HepG2 (cell line): Measurements from ENCODE around the gene IRAK3. TPM values are rescaled to one million over a fixed set of nuclear protein-coding genes. Genes with fewer than 3 reads are reported as not detected.

Source experiments
- CBX2 ChIP-seq, 2 experiments: fragments of 200-600 bp in 1 of 2; sonication (generic); formaldehyde crosslinking in 1 of 2; IDR thresholded peaks; 2 replicates each; pipeline versions ENCODE4 v1.7.0 to v1.8.1; 2018 to 2022; ENCODE audit warnings: low read depth in 2 of 2, low read length in 1 of 2, mild to moderate bottlenecking in 1 of 2, missing genetic modification reagents in 1 of 2
- CBX5 ChIP-seq: sonication (generic); formaldehyde crosslinking; IDR thresholded peaks from 2 replicates; pipeline ENCODE4 v1.4.0; 2020; ENCODE audit warnings: missing genetic modification reagents, borderline replicate concordance
- HNRNPLL ChIP-seq: fragments of 200-400 bp; formaldehyde crosslinking; IDR thresholded peaks from 2 replicates; pipeline ENCODE4 v1.6.1; 2017; ENCODE audit warnings: mild to moderate bottlenecking, low read depth, low read length; ENCODE audit not compliant: poor library complexity, severe bottlenecking
- KDM4B ChIP-seq: sonication (generic); formaldehyde crosslinking; IDR thresholded peaks from 2 replicates; pipeline ENCODE4 v1.4.0; 2020; ENCODE audit warnings: missing genetic modification reagents
- MIER3 ChIP-seq: IDR thresholded peaks from 2 replicates; pipeline ENCODE4 v1.6.1; 2016; ENCODE audit warnings: missing compliant biosample characterization, borderline replicate concordance
- PHB2 ChIP-seq: fragments of 450-650 bp; IDR thresholded peaks from 2 replicates; pipeline ENCODE4 v1.6.1; 2018; ENCODE audit not compliant: partially characterized antibody
- SP5 ChIP-seq: IDR thresholded peaks from 2 replicates; pipeline ENCODE4 v1.6.1; 2016; ENCODE audit warnings: low read depth, borderline replicate concordance
- TAF15 ChIP-seq: fragments of 200-400 bp; formaldehyde crosslinking; IDR thresholded peaks from one replicate; pipeline ENCODE4 v1.6.1; 2018; ENCODE audit warnings: mild to moderate bottlenecking, low read depth, low read length; ENCODE audit not compliant: poor library complexity, severe bottlenecking
- ZFP90 ChIP-seq: sonication (generic); formaldehyde crosslinking; IDR thresholded peaks from 2 replicates; pipeline ENCODE4 v1.8.0; 2022; ENCODE audit warnings: missing genetic modification reagents, mild to moderate bottlenecking, inconsistent platforms, borderline replicate concordance
- ZFY ChIP-seq: sonication (generic); formaldehyde crosslinking; IDR thresholded peaks from 2 replicates; pipeline ENCODE4 v1.4.0; 2020; ENCODE audit warnings: missing genetic modification reagents
- ZNF3 ChIP-seq: IDR thresholded peaks from 2 replicates; pipeline ENCODE4 v1.7.0; 2017; ENCODE audit warnings: inconsistent platforms
- ZNF33B ChIP-seq: sonication (generic); formaldehyde crosslinking; IDR thresholded peaks from 2 replicates; pipeline ENCODE4 v1.5.1; 2020; ENCODE audit warnings: mild to moderate bottlenecking, missing genetic modification reagents
- ZNF446 ChIP-seq: sonication (generic); formaldehyde crosslinking; IDR thresholded peaks from 2 replicates; pipeline ENCODE4 v1.5.0; 2020; ENCODE audit warnings: mild to moderate bottlenecking, missing genetic modification reagents
- ZNF629 ChIP-seq: sonication (generic); formaldehyde crosslinking; conservative IDR thresholded peaks from 2 replicates; pipeline ENCODE4 v1.5.0; 2020; ENCODE audit warnings: missing genetic modification reagents
- ZNF746 ChIP-seq: sonication (generic); formaldehyde crosslinking; IDR thresholded peaks from 2 replicates; pipeline ENCODE4 v1.8.0; 2022; ENCODE audit warnings: mild to moderate bottlenecking, missing genetic modification reagents
- ZNF777 ChIP-seq: sonication (generic); formaldehyde crosslinking; IDR thresholded peaks from 2 replicates; pipeline ENCODE4 v1.4.0; 2020; ENCODE audit warnings: missing genetic modification reagents
- ZNF816 ChIP-seq: sonication (generic); formaldehyde crosslinking; IDR thresholded peaks from 2 replicates; pipeline ENCODE4 v1.8.0; 2022; ENCODE audit warnings: missing genetic modification reagents, mild to moderate bottlenecking, borderline replicate concordance
- ZSCAN22 ChIP-seq: sonication (generic); formaldehyde crosslinking; IDR thresholded peaks from 2 replicates; pipeline ENCODE4 v1.4.0; 2020; ENCODE audit warnings: mild to moderate bottlenecking, missing genetic modification reagents
- polyA plus RNA-seq, 8 experiments: library from polyadenylated mRNA; depleted of rRNA in 3 of 8; stranded (reverse) in 7 of 8; unstranded in 1 of 8; fragments of >200 nt; fragmentation: Illumina TruSeq in 4 of 8; extraction: Trizol in 4 of 8; gene quantifications; 2 replicates each; pipeline versions ENCODE4 v1.2.1 to v1.2.3, GENCODE V29; 2011 to 2016; ENCODE audit warnings: low read depth in 4 of 8, missing spikeins in 1 of 8, mixed read lengths in 1 of 8; ENCODE audit not compliant: insufficient read depth in 1 of 8
- total RNA-seq, 5 experiments: library from RNA; depleted of rRNA; stranded (reverse); fragments of >200 nt; fragmentation: Illumina TruSeq; extraction: Trizol; gene quantifications; 2 replicates each; pipeline ENCODE4 v1.2.3, GENCODE V29; 2016; ENCODE audit warnings: low read depth in 1 of 5
- TF ChIP-seq, protein P1 (sequence below): sonication (generic); formaldehyde crosslinking; IDR thresholded peaks from 2 replicates; pipeline ENCODE4 v1.4.0; 2020; ENCODE audit warnings: missing genetic modification reagents
- TF ChIP-seq, protein P2 (sequence below): sonication (generic); formaldehyde crosslinking; IDR thresholded peaks from 2 replicates; pipeline ENCODE4 v1.5.1; 2020; ENCODE audit warnings: missing genetic modification reagents, mild to moderate bottlenecking, borderline replicate concordance
- TF ChIP-seq, protein P3 (sequence below): sonication (generic); formaldehyde crosslinking; IDR thresholded peaks from 2 replicates; pipeline ENCODE4 v1.5.1; 2020; ENCODE audit warnings: mild to moderate bottlenecking, missing genetic modification reagents, borderline replicate concordance
- TF ChIP-seq, protein P4 (sequence below): sonication (generic); formaldehyde crosslinking; IDR thresholded peaks from 2 replicates; pipeline ENCODE4 v1.4.0; 2020; ENCODE audit warnings: mild to moderate bottlenecking, missing genetic modification reagents

The IRAK3 gene
- total and polyA plus RNA-seq, 2 of the 13 experiments (the other 11 are each of a cell fraction or from before 2014, with no cell fraction given): 0.01 TPM; not detected in 1

DNA sequence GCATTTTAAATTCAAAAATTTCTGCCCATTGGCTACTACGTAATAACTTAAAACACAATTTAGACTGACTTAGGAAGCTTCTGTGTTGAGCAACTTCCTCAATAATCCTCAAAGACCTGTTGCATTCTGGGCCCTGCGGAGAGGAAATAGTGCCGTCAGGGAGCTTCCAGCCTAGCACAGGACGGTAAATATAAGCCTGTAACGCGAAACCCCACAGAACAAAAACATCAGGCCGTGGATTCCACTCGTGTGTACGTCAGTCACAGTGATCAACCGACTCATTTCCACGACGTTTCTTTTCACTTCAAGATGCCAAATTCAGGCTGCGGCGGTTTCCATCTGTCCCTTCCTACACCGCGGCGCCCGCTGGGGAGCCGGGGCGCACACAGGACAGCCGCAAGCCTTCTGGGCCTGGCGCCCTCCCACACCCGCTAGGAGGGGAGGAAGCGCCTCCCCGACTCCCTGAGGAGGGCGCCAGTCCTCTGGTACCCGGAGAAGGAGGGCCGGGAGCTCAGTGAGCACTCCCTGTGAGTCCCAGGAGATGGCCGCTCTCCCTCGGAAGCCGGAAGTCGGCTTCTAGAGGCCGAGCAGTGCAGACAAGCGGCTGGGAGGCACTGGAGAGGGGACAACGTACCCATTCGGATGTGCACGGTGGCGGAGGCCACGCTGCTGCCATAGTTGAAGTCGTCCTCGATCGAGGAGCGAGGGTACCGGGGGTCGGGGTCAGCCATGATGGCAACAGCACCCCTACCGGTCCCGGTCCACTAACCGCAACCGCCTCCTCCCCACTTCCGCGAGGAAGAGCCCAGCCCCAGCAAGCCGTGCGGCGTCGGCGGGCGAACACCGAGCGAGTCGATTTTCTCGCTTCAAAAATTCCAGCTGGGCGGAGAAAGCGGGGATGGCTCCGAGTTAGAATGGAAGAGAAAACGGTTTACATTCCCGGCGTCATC is 19.5 kb upstream of the IRAK3 start, which contains the start of gene TMBIM4 (continued):
- TF ChIP-seq, protein P1, sequence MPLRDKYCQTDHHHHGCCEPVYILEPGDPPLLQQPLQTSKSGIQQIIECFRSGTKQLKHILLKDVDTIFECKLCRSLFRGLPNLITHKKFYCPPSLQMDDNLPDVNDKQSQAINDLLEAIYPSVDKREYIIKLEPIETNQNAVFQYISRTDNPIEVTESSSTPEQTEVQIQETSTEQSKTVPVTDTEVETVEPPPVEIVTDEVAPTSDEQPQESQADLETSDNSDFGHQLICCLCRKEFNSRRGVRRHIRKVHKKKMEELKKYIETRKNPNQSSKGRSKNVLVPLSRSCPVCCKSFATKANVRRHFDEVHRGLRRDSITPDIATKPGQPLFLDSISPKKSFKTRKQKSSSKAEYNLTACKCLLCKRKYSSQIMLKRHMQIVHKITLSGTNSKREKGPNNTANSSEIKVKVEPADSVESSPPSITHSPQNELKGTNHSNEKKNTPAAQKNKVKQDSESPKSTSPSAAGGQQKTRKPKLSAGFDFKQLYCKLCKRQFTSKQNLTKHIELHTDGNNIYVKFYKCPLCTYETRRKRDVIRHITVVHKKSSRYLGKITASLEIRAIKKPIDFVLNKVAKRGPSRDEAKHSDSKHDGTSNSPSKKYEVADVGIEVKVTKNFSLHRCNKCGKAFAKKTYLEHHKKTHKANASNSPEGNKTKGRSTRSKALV (CRISPR knock-in tag): no peak
- TF ChIP-seq, protein P2, sequence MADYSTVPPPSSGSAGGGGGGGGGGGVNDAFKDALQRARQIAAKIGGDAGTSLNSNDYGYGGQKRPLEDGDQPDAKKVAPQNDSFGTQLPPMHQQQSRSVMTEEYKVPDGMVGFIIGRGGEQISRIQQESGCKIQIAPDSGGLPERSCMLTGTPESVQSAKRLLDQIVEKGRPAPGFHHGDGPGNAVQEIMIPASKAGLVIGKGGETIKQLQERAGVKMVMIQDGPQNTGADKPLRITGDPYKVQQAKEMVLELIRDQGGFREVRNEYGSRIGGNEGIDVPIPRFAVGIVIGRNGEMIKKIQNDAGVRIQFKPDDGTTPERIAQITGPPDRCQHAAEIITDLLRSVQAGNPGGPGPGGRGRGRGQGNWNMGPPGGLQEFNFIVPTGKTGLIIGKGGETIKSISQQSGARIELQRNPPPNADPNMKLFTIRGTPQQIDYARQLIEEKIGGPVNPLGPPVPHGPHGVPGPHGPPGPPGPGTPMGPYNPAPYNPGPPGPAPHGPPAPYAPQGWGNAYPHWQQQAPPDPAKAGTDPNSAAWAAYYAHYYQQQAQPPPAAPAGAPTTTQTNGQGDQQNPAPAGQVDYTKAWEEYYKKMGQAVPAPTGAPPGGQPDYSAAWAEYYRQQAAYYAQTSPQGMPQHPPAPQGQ (CRISPR knock-in tag): no peak
- TF ChIP-seq KDM4B (CRISPR knock-in tag) (peak; percentile 36; the same call in 1 of the 2 replicates), SP5 (0 out of 2 replicates have a peak, but pooled peaks have one; percentile 23), CBX5 (peak; percentile 78; the same call in 1 of the 2 replicates), ZFY (peak; percentile 92), ZNF746 (CRISPR knock-in tag) (peak; percentile 79), ZNF629 (CRISPR knock-in tag) (peak; percentile 54), ZNF446 (CRISPR knock-in tag) (peak; percentile 52; the same call in 1 of the 2 replicates), CBX2 (IDR thresholded peaks at IDR 0.05; ENCODE audit: low read depth, low read length) (no peak), CBX2 (CRISPR knock-in tag; IDR thresholded peaks at IDR 0.05; ENCODE audit: low read depth) (0 out of 2 replicates have a peak, but pooled peaks have one; percentile 21), PHB2 (no peak), MIER3 (CRISPR knock-in tag) (0 out of 2 replicates have a peak, but pooled peaks have one; percentile 14), ZNF3 (no peak; the same call in 1 of the 2 replicates), ZFP90 (CRISPR knock-in tag) (peak; percentile 93; the same call in 1 of the 2 replicates), ZNF33B (no peak), HNRNPLL (peak; percentile 79), ZNF777 (peak; percentile 65), ZNF816 (CRISPR knock-in tag) (no peak), TAF15 (no peak), ZSCAN22 (CRISPR knock-in tag) (peak; percentile 67)
- TF ChIP-seq, protein P3, sequence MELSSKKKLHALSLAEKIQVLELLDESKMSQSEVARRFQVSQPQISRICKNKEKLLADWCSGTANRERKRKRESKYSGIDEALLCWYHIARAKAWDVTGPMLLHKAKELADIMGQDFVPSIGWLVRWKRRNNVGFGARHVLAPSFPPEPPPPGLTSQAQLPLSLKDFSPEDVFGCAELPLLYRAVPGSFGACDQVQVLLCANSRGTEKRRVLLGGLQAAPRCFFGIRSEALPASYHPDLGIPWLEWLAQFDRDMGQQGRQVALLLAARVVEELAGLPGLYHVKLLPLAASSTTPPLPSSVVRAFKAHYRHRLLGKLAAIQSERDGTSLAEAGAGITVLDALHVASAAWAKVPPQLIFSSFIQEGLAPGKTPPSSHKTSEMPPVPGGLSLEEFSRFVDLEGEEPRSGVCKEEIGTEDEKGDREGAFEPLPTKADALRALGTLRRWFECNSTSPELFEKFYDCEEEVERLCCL (CRISPR knock-in tag): no peak; the same call in 1 of the 2 replicates
- TF ChIP-seq, protein P4, sequence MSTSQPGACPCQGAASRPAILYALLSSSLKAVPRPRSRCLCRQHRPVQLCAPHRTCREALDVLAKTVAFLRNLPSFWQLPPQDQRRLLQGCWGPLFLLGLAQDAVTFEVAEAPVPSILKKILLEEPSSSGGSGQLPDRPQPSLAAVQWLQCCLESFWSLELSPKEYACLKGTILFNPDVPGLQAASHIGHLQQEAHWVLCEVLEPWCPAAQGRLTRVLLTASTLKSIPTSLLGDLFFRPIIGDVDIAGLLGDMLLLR: no peak
